Suprapubic skin (tissue), 3 donors: Measurements from ENCODE around the gene BTBD7.

Experiments used
- CTCF ChIP-seq, 2 donors: fragments of 200-600 bp in 1 of 2; fragments of 450-650 bp in 1 of 2; sonication (generic) in 1 of 2; IDR thresholded peaks; one replicate each; pipeline ENCODE4 v1.5.1; 2016 to 2019; ENCODE audit warnings: antibody characterized with exemption in 2 of 2, mild to moderate bottlenecking in 1 of 2, moderate library complexity in 1 of 2
- EP300 ChIP-seq: sonication (generic); formaldehyde crosslinking; IDR thresholded peaks from one replicate; pipeline ENCODE4 v1.6.1; 2017; ENCODE audit warnings: antibody characterized with exemption
- POLR2A ChIP-seq, 2 donors: fragments of 450-650 bp; IDR thresholded peaks; one replicate each; pipeline ENCODE4 v1.6.1; 2017; ENCODE audit warnings: antibody characterized with exemption in 2 of 2, mild to moderate bottlenecking in 2 of 2, moderate library complexity in 2 of 2

GRCh38 chr14:93316716-93317115 is 16.1 kb downstream of the BTBD7 start:
- TF ChIP-seq CTCF (IDR thresholded peaks at IDR 0.05) = no peak
- TF ChIP-seq POLR2A (IDR thresholded peaks at IDR 0.05) = no peak
- no peak for TF ChIP-seq EP300
